ENCODE measurements around the gene MRPL21. TPM values are rescaled to one million over a fixed set of nuclear protein-coding genes. Genes with fewer than 3 reads are reported as not detected.

MRPL21 gene
- total and polyA plus RNA-seq, 9 of the 15 experiments (the other 6 are each of a cell fraction or from before 2014, with no cell fraction given), result 196 to 618 (median 232) TPM

GRCh38 chr11:68913188-68913587, 9.6 kb upstream of the MRPL21 start:
- BruUV-seq (replicated peaks), result no TSS peak
- Histone ChIP-seq H2AFZ (ENCODE audit: low read depth, low read length) (no peak overlapping the region), H3K36me3 (ENCODE audit: control insufficient read depth, insufficient read depth, low read length) (peaks cover 82% of the 10 kb centered on the region; the same call in 2 of the 3 replicates), H3K9ac (ENCODE audit: insufficient read depth in 1 of 2, low read depth in 2 of 2, low read length in 2 of 2) (no peak overlapping the region), H3K27me3 (ENCODE audit: control insufficient read depth in 2 of 2, insufficient read depth in 2 of 2, low read length in 2 of 2) (no peaks in the 10 kb centered on the region), H3K9me1 (ENCODE audit: control insufficient read depth, insufficient read depth, low read length) (no peaks in the 10 kb centered on the region), H3K79me2 (ENCODE audit: control insufficient read depth, insufficient read depth, low read length) (no peaks in the 10 kb centered on the region), H3K9me3 (replicated peaks; ENCODE audit: control insufficient read depth, insufficient read depth, low read depth, low read length) (no peaks in the 10 kb centered on the region), H3K4me2 (ENCODE audit: insufficient read depth, low read length) (no peak overlapping the region), H4K20me1 (replicated peaks; ENCODE audit: control insufficient read depth, insufficient read depth, low read length) (no peaks in the 10 kb centered on the region), H3K4me3 (no peak overlapping the region), H3K27ac (ENCODE audit: extremely low read depth, low read depth, low read length) (no peak overlapping the region), H3K4me1 (replicated peaks in 1 of 2; ENCODE audit: control insufficient read depth in 2 of 2, insufficient read depth in 2 of 2, low read length in 2 of 2) (peaks cover 0 to 4% of the 10 kb centered on the region in 2 experiments; a peak in 1 of 5 replicates)
- in situ Hi-C loops (cut with MboI), result no loop called here
- intact Hi-C loops (cut with micrococcal nuclease), result no loop called here
- no peak for DNase-seq (ENCODE audit: extremely low read depth in 1 of 4, low spot score in 3 of 4)
- CTCF ChIA-PET (ENCODE audit: low intra/inter-chr PET ratio), result no interaction called here
- TF ChIP-seq FIP1L1 (IDR thresholded peaks at IDR 0.05; ENCODE audit: low read depth, low read length, poor library complexity, severe bottlenecking), result no peak
- TF ChIP-seq CHCHD3 (CRISPR knock-in tag; IDR thresholded peaks at IDR 0.05), result no peak
- no peak for TF ChIP-seq FOXA1 (IDR thresholded peaks at IDR 0.05; ENCODE audit: borderline replicate concordance)
- no peak for ATAC-seq
- FAIRE-seq, result no peak
- WGBS (ENCODE audit: insufficient coverage, low coverage, missing lambda C conversion rate), result 94% methylated on average over 5 of the region's 5 CpGs
- POLR2A ChIA-PET, result interaction anchor here (0.6 kb wide), 1 partner anchor 28 kb away, joined by 3 read pairs; no protein-coding TSS in a partner anchor

- no peak for FAIRE-seq
- 84% methylated on average over 5 of the region's 5 CpGs for WGBS (ENCODE audit: insufficient coverage, low coverage, missing lambda C conversion rate)
- no peaks in the 10 kb centered on the region for H3K9me3 ChIP-seq (replicated peaks; ENCODE audit: control insufficient read depth, insufficient read depth, low read depth, low read length)
- no TSS peak for BruUV-seq (replicated peaks)
- H3K9ac ChIP-seq (ENCODE audit: insufficient read depth in 1 of 2, low read depth in 2 of 2, low read length in 2 of 2), result no peak overlapping the region
- no peaks in the 10 kb centered on the region for H3K9me1 ChIP-seq (ENCODE audit: control insufficient read depth, insufficient read depth, low read length)
- intact Hi-C loops (cut with micrococcal nuclease) (no loop called here), in situ Hi-C loops (cut with MboI) (no loop called here)
- CTCF ChIA-PET (ENCODE audit: low intra/inter-chr PET ratio), result no interaction called here
- POLR2A ChIA-PET, result no interaction called here
- H3K4me3 ChIP-seq, result no peak overlapping the region
- H3K36me3 ChIP-seq (ENCODE audit: control insufficient read depth, insufficient read depth, low read length), result peaks cover 81% of the 10 kb centered on the region; the same call in 2 of the 3 replicates
- no peak for DNase-seq (ENCODE audit: extremely low read depth in 1 of 4, low spot score in 3 of 4)
- H3K27me3 ChIP-seq (ENCODE audit: control insufficient read depth in 2 of 2, insufficient read depth in 2 of 2, low read length in 2 of 2), result no peaks in the 10 kb centered on the region
- no peaks in the 10 kb centered on the region for H4K20me1 ChIP-seq (replicated peaks; ENCODE audit: control insufficient read depth, insufficient read depth, low read length)
- no peak overlapping the region for H2AFZ ChIP-seq (ENCODE audit: low read depth, low read length)
- H3K4me2 ChIP-seq (ENCODE audit: insufficient read depth, low read length), result no peak overlapping the region
- H3K27ac ChIP-seq (ENCODE audit: extremely low read depth, low read depth, low read length), result no peak overlapping the region
- peaks cover 2% of the 10 kb centered on the region; the same call in 1 of the 3 replicates for H3K79me2 ChIP-seq (ENCODE audit: control insufficient read depth, insufficient read depth, low read length)
- TF ChIP-seq RREB1 (CRISPR knock-in tag; IDR thresholded peaks at IDR 0.05), result no peak
- no peak for TF ChIP-seq CREB3 (tag; conservative IDR thresholded peaks at IDR 0.05; ENCODE audit: low read depth)
- ATAC-seq, result no peak
- peaks cover 0 to 4% of the 10 kb centered on the region in 2 experiments; a peak in 1 of 5 replicates for H3K4me1 ChIP-seq (replicated peaks in 1 of 2; ENCODE audit: control insufficient read depth in 2 of 2, insufficient read depth in 2 of 2, low read length in 2 of 2)
These were observed 8.6 kb upstream of the MRPL21 start for GRCh38 chr11:68912254-68912653.

Data from K562 (cell line).